HEK293 (cell line): ENCODE results near the gene STRA6.

ENCODE experiments used
- CTCF ChIA-PET: fragments of 350-600 bp; formaldehyde crosslinking; extraction: SDS; loops from one replicate; lab custom pipeline; 2021; ENCODE audit warnings: antibody characterized with exemption; lab: Yijun Ruan, JAX
- POLR2A ChIA-PET: fragments of 300-600 bp; formaldehyde crosslinking; extraction: SDS; loops from one replicate; lab custom pipeline; 2020; ENCODE audit warnings: antibody characterized with exemption, inconsistent platforms; lab: Yijun Ruan, JAX
- H3K27ac ChIP-seq: fragments of 200-500 bp; sonication (Bioruptor generic); 2 replicates; pipeline ENCODE4 v1.5.1; 2014; ENCODE audit warnings: low read depth, low read length, control low read depth, inconsistent platforms; ENCODE audit errors: extremely low read depth
- H3K36me3 ChIP-seq, 2 experiments: fragments of 200-500 bp in 1 of 2; sonication (Bioruptor generic) in 1 of 2; 1 replicate in 1 of 2; 2 replicates in 1 of 2; pipeline ENCODE4 v1.5.1; 2014 to 2017; ENCODE audit warnings: inconsistent platforms in 2 of 2, low read length in 2 of 2; ENCODE audit not compliant: control insufficient read depth in 2 of 2, insufficient read depth in 1 of 2
- H3K4me1 ChIP-seq: fragments of 200-500 bp; sonication (Bioruptor generic); 2 replicates; pipeline ENCODE4 v1.5.1; 2014; ENCODE audit warnings: mild to moderate bottlenecking, low read length, inconsistent platforms; ENCODE audit not compliant: control insufficient read depth, insufficient read depth
- H3K4me3 ChIP-seq: 2 replicates; pipeline ENCODE4 v1.5.1; 2011; ENCODE audit warnings: low read depth, mild to moderate bottlenecking, control low read depth, low read length, moderate library complexity
- H3K9me3 ChIP-seq: fragments of 200-500 bp; sonication (Bioruptor generic); 2 replicates; pipeline ENCODE4 v1.5.1; 2014; ENCODE audit warnings: low read depth, low read length, inconsistent platforms; ENCODE audit not compliant: control insufficient read depth, insufficient read depth
- GLI4 ChIP-seq: fragments of 450-650 bp; formaldehyde crosslinking; IDR thresholded peaks from 2 replicates; pipeline ENCODE4 v1.5.1; 2016; ENCODE audit warnings: missing biosample characterization, missing genetic modification characterization
- GLIS1 ChIP-seq: fragments of 450-650 bp; formaldehyde crosslinking; IDR thresholded peaks from 2 replicates; pipeline ENCODE4 v1.5.1; 2016; ENCODE audit warnings: missing biosample characterization, missing genetic modification characterization
- GLIS2 ChIP-seq: fragments of 450-650 bp; formaldehyde crosslinking; IDR thresholded peaks from 2 replicates; pipeline ENCODE4 v1.5.1; 2016; ENCODE audit warnings: missing biosample characterization, missing genetic modification characterization
- MEIS1 ChIP-seq: sonication (generic); formaldehyde crosslinking; IDR thresholded peaks from 2 replicates; pipeline ENCODE4 v1.8.1; 2022; ENCODE audit warnings: missing genetic modification reagents, mild to moderate bottlenecking, borderline replicate concordance
- SP2 ChIP-seq: fragments of 450-650 bp; formaldehyde crosslinking; IDR thresholded peaks from 2 replicates; pipeline ENCODE4 v1.5.1; 2016; ENCODE audit warnings: missing biosample characterization, missing genetic modification characterization
- SP7 ChIP-seq: fragments of 450-650 bp; formaldehyde crosslinking; IDR thresholded peaks from 2 replicates; pipeline ENCODE4 v1.5.1; 2016; ENCODE audit warnings: missing biosample characterization, missing genetic modification characterization
- YY2 ChIP-seq: fragments of 450-650 bp; formaldehyde crosslinking; IDR thresholded peaks from 2 replicates; pipeline ENCODE4 v1.5.1; 2016; ENCODE audit warnings: missing biosample characterization, missing genetic modification characterization
- ZBTB8A ChIP-seq: fragments of 450-650 bp; formaldehyde crosslinking; IDR thresholded peaks from 2 replicates; pipeline ENCODE4 v1.5.1; 2016; ENCODE audit warnings: missing biosample characterization, missing genetic modification characterization
- ZFP69B ChIP-seq: fragments of 450-650 bp; formaldehyde crosslinking; IDR thresholded peaks from 2 replicates; pipeline ENCODE4 v1.5.1; 2016; ENCODE audit warnings: missing biosample characterization, missing genetic modification characterization
- ZIC2 ChIP-seq: fragments of 450-650 bp; formaldehyde crosslinking; IDR thresholded peaks from 2 replicates; pipeline ENCODE4 v1.5.1; 2016; ENCODE audit warnings: missing biosample characterization, missing genetic modification characterization
- ZNF19 ChIP-seq: fragments of 450-650 bp; formaldehyde crosslinking; IDR thresholded peaks from 2 replicates; pipeline ENCODE4; 2016; ENCODE audit warnings: missing biosample characterization, missing genetic modification characterization, low read depth
- ZNF223 ChIP-seq: fragments of 450-650 bp; formaldehyde crosslinking; IDR thresholded peaks from 2 replicates; pipeline ENCODE4 v1.5.1; 2016; ENCODE audit warnings: missing biosample characterization, missing genetic modification characterization
- ZNF248 ChIP-seq: fragments of 450-650 bp; formaldehyde crosslinking; IDR thresholded peaks from 2 replicates; pipeline ENCODE4 v1.5.1; 2017; ENCODE audit warnings: missing biosample characterization, missing genetic modification characterization
- ZNF274 ChIP-seq, 2 experiments: fragments of 200-500 bp in 1 of 2; fragments of 450-650 bp in 1 of 2; sonication (Bioruptor generic) in 1 of 2; formaldehyde crosslinking in 1 of 2; IDR thresholded peaks; 2 replicates each; pipeline versions ENCODE4 v1.5.1 to v1.6.1; 2014 to 2016; ENCODE audit warnings: borderline replicate concordance in 1 of 2, inconsistent platforms in 1 of 2, low read length in 1 of 2, missing biosample characterization in 1 of 2, missing genetic modification characterization in 1 of 2
- ZNF302 ChIP-seq: fragments of 450-650 bp; formaldehyde crosslinking; IDR thresholded peaks from 2 replicates; pipeline ENCODE4 v1.5.1; 2016; ENCODE audit warnings: missing biosample characterization, missing genetic modification characterization, low read depth
- ZNF501 ChIP-seq: fragments of 450-650 bp; formaldehyde crosslinking; IDR thresholded peaks from 2 replicates; pipeline ENCODE4 v1.5.1; 2016; ENCODE audit warnings: missing biosample characterization, missing genetic modification characterization
- ZNF558 ChIP-seq: fragments of 450-650 bp; formaldehyde crosslinking; IDR thresholded peaks from 2 replicates; pipeline ENCODE4 v1.5.1; 2016; ENCODE audit warnings: missing biosample characterization, missing genetic modification characterization
- ZNF626 ChIP-seq: fragments of 450-650 bp; sonication (Bioruptor Pico); formaldehyde crosslinking; IDR thresholded peaks from 2 replicates; pipeline ENCODE4 v1.5.1; 2018; ENCODE audit warnings: missing biosample characterization, missing genetic modification characterization, inconsistent platforms
- ZNF654 ChIP-seq: fragments of 450-650 bp; formaldehyde crosslinking; IDR thresholded peaks from 2 replicates; pipeline ENCODE4 v1.5.1; 2016; ENCODE audit warnings: low read depth, missing biosample characterization, missing genetic modification characterization
- ZNF677 ChIP-seq: fragments of 450-650 bp; IDR thresholded peaks from 2 replicates; pipeline ENCODE4 v1.5.0; 2018; ENCODE audit warnings: missing biosample characterization, mild to moderate bottlenecking, missing genetic modification characterization, moderate library complexity
- ZNF791 ChIP-seq: fragments of 450-650 bp; formaldehyde crosslinking; IDR thresholded peaks from 2 replicates; pipeline ENCODE4 v1.5.1; 2016; ENCODE audit warnings: missing biosample characterization, missing genetic modification characterization
- ZNF843 ChIP-seq: fragments of 450-650 bp; formaldehyde crosslinking; IDR thresholded peaks from 2 replicates; pipeline ENCODE4 v1.5.1; 2016; ENCODE audit warnings: missing biosample characterization, missing genetic modification characterization
- TF ChIP-seq, protein P1 (sequence below): fragments of 450-650 bp; formaldehyde crosslinking; conservative IDR thresholded peaks from 2 replicates; pipeline ENCODE4 v1.5.1; 2016; ENCODE audit warnings: low read depth, missing biosample characterization, missing genetic modification characterization
- TF ChIP-seq, protein P2 (sequence below): fragments of 450-650 bp; formaldehyde crosslinking; IDR thresholded peaks from 2 replicates; pipeline ENCODE4 v1.5.1; 2016; ENCODE audit warnings: missing biosample characterization, missing genetic modification characterization
- TF ChIP-seq, protein P3 (sequence below): fragments of 450-650 bp; formaldehyde crosslinking; IDR thresholded peaks from 2 replicates; pipeline ENCODE4 v1.5.1; 2016; ENCODE audit warnings: missing biosample characterization, missing genetic modification characterization
- TF ChIP-seq, protein P4 (sequence below): fragments of 450-650 bp; formaldehyde crosslinking; IDR thresholded peaks from 2 replicates; pipeline ENCODE4 v1.5.1; 2016; ENCODE audit warnings: missing biosample characterization, missing genetic modification characterization

STRA6 gene

DNA sequence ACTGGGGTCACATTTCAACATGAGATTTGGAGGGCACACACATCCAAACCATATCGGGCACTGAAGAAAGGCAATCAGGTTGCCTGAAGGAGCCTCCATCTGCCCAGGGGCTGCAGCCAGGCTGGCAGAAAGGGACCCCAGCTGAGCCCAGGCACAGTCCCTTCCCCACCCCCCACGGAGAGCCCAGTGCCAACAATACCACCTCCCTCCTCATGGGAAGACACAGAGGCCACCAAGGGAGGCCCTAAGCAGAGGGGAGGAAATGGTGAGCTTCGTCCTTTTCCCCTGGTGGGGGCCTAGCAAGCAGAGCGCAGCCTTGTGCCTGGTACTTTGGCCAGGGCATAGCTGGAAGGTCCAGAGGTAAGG is 3.0 kb upstream of the STRA6 start:
- no peaks in the 10 kb centered on the region for H3K9me3 ChIP-seq
- CTCF ChIA-PET: interaction anchor here (0.6 to 1.5 kb wide), 3 partner anchors 10 to 339 kb away, joined by 3 to 4 read pairs (median 3); no protein-coding TSS in a partner anchor
- POLR2A ChIA-PET: interaction anchor here (0.8 to 2.4 kb wide), 2 partner anchors 9 to 10 kb away, joined by 3 to 10 read pairs; no protein-coding TSS in a partner anchor
- no peak overlapping the region for H3K27ac ChIP-seq
- H3K36me3 ChIP-seq: no peaks in the 10 kb centered on the region
- no peak overlapping the region for H3K4me3 ChIP-seq
- peaks cover 55% of the 10 kb centered on the region for H3K4me1 ChIP-seq
- TF ChIP-seq ZNF843 (no peak), ZNF791 (tag by site-specific recombination) (no peak), ZNF19 (tag by site-specific recombination) (no peak), ZNF654 (tag by site-specific recombination) (no peak), ZIC2 (tag by site-specific recombination) (peak; percentile 87), ZNF677 (no peak), ZNF274 (IDR thresholded peaks at IDR 0.05; ENCODE audit: low read length) (no peak), ZNF274 (tag by site-specific recombination; IDR thresholded peaks at IDR 0.05; ENCODE audit: borderline replicate concordance) (no peak), ZNF558 (no peak), ZNF501 (no peak), ZNF302 (tag by site-specific recombination) (no peak), ZNF248 (tag by site-specific recombination) (no peak), ZNF626 (tag by site-specific recombination) (no peak), GLIS2 (tag by site-specific recombination) (peak; percentile 41), YY2 (no peak), GLIS1 (tag by site-specific recombination) (peak; percentile 97)
- TF ChIP-seq, protein P1, sequence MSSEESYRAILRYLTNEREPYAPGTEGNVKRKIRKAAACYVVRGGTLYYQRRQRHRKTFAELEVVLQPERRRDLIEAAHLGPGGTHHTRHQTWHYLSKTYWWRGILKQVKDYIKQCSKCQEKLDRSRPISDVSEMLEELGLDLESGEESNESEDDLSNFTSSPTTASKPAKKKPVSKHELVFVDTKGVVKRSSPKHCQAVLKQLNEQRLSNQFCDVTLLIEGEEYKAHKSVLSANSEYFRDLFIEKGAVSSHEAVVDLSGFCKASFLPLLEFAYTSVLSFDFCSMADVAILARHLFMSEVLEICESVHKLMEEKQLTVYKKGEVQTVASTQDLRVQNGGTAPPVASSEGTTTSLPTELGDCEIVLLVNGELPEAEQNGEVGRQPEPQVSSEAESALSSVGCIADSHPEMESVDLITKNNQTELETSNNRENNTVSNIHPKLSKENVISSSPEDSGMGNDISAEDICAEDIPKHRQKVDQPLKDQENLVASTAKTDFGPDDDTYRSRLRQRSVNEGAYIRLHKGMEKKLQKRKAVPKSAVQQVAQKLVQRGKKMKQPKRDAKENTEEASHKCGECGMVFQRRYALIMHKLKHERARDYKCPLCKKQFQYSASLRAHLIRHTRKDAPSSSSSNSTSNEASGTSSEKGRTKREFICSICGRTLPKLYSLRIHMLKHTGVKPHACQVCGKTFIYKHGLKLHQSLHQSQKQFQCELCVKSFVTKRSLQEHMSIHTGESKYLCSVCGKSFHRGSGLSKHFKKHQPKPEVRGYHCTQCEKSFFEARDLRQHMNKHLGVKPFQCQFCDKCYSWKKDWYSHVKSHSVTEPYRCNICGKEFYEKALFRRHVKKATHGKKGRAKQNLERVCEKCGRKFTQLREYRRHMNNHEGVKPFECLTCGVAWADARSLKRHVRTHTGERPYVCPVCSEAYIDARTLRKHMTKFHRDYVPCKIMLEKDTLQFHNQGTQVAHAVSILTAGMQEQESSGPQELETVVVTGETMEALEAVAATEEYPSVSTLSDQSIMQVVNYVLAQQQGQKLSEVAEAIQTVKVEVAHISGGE (tag by site-specific recombination): no peak
- TF ChIP-seq, protein P2, sequence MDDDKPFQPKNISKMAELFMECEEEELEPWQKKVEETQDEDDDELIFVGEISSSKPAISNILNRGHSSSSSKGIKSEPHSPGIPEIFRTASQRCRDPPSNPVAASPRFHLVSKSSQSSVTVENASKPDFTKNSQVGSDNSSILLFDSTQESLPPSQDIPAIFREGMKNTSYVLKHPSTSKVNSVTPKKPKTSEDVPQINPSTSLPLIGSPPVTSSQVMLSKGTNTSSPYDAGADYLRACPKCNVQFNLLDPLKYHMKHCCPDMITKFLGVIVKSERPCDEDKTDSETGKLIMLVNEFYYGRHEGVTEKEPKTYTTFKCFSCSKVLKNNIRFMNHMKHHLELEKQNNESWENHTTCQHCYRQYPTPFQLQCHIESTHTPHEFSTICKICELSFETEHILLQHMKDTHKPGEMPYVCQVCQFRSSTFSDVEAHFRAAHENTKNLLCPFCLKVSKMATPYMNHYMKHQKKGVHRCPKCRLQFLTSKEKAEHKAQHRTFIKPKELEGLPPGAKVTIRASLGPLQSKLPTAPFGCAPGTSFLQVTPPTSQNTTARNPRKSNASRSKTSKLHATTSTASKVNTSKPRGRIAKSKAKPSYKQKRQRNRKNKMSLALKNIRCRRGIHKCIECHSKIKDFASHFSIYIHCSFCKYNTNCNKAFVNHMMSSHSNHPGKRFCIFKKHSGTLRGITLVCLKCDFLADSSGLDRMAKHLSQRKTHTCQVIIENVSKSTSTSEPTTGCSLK (tag by site-specific recombination): no peak
- TF ChIP-seq, protein P3, sequence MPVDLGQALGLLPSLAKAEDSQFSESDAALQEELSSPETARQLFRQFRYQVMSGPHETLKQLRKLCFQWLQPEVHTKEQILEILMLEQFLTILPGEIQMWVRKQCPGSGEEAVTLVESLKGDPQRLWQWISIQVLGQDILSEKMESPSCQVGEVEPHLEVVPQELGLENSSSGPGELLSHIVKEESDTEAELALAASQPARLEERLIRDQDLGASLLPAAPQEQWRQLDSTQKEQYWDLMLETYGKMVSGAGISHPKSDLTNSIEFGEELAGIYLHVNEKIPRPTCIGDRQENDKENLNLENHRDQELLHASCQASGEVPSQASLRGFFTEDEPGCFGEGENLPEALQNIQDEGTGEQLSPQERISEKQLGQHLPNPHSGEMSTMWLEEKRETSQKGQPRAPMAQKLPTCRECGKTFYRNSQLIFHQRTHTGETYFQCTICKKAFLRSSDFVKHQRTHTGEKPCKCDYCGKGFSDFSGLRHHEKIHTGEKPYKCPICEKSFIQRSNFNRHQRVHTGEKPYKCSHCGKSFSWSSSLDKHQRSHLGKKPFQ (tag by site-specific recombination): no peak

DNA sequence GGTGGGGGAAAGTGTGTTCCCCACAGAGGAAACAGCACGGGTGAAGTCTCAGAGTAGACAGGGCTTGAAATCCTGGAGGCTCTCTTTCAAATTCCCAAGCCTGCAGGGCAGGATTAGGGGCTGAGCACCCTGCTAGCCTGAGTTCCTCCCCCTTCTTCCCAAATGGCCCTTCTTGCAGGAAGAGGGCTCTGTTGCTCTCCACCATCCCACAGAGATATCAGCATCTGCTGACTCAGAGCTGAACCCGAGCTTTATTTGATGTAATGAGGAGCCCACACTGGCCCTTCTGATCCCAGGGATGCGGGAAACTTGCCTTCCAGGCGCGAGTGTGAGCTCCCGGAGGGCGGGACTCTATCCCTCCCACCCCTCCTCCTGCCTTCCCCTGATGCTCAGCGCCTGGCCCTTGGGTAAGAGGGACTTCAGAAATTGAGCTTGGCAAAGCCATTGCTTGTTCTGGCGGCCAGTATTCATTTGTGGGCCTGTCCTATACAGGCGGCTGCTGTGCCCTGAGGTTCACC is 1.4 kb upstream of the STRA6 start:
- no peaks in the 10 kb centered on the region for H3K36me3 ChIP-seq
- H3K4me3 ChIP-seq: no peak overlapping the region
- ChIA-PET POLR2A (interaction anchor here (0.7 to 2.1 kb wide), 4 partner anchors 8 to 36 kb away, joined by 3 to 9 read pairs (median 6); no protein-coding TSS in a partner anchor), CTCF (interaction anchor here (0.7 to 3.5 kb wide), 9 partner anchors 8 to 231 kb away, joined by 3 to 22 read pairs (median 7); no protein-coding TSS in a partner anchor)
- peaks cover 46% of the 10 kb centered on the region for H3K4me1 ChIP-seq
- no peaks in the 10 kb centered on the region for H3K9me3 ChIP-seq
- H3K27ac ChIP-seq: peak overlapping the region; percentile 78
- TF ChIP-seq MEIS1 (CRISPR knock-in tag) (no peak), GLI4 (tag by site-specific recombination) (no peak), ZFP69B (no peak), SP2 (tag by site-specific recombination) (peak; percentile 51), SP7 (peak; percentile 86), ZNF223 (tag by site-specific recombination) (no peak), ZBTB8A (tag by site-specific recombination) (peak; percentile 74)
- TF ChIP-seq, protein P4, sequence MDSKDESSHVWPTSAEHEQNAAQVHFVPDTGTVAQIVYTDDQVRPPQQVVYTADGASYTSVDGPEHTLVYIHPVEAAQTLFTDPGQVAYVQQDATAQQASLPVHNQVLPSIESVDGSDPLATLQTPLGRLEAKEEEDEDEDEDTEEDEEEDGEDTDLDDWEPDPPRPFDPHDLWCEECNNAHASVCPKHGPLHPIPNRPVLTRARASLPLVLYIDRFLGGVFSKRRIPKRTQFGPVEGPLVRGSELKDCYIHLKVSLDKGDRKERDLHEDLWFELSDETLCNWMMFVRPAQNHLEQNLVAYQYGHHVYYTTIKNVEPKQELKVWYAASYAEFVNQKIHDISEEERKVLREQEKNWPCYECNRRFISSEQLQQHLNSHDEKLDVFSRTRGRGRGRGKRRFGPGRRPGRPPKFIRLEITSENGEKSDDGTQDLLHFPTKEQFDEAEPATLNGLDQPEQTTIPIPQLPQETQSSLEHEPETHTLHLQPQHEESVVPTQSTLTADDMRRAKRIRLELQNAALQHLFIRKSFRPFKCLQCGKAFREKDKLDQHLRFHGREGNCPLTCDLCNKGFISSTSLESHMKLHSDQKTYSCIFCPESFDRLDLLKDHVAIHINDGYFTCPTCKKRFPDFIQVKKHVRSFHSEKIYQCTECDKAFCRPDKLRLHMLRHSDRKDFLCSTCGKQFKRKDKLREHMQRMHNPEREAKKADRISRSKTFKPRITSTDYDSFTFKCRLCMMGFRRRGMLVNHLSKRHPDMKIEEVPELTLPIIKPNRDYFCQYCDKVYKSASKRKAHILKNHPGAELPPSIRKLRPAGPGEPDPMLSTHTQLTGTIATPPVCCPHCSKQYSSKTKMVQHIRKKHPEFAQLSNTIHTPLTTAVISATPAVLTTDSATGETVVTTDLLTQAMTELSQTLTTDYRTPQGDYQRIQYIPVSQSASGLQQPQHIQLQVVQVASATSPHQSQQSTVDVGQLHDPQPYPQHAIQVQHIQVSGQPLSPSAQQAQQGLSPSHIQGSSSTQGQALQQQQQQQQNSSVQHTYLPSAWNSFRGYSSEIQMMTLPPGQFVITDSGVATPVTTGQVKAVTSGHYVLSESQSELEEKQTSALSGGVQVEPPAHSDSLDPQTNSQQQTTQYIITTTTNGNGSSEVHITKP: peak; percentile 98
